Tibial nerve (tissue), 4 donors: ENCODE results near the gene SAFB. TPM values are rescaled to one million over a fixed set of nuclear protein-coding genes. Genes with fewer than 3 reads are reported as not detected.

Source experiments
- DNase-seq, 2 donors: peaks; one replicate each; pipeline ENCODE4 v3.0.0-alpha.2; 2019; ENCODE audit warnings: low spot score in 2 of 2
- H3K27ac ChIP-seq, 4 donors: fragments of 200-600 bp; sonication (generic) in 3 of 4; one replicate each; pipeline ENCODE4 v1.5.1; 2017 to 2019; ENCODE audit warnings: mild to moderate bottlenecking in 1 of 4
- H3K27me3 ChIP-seq, 2 donors: fragments of 200-600 bp; sonication (generic) in 1 of 2; one replicate each; pipeline versions ENCODE4 v1.5.1 to v1.6.0; 2017 to 2019
- H3K36me3 ChIP-seq, 3 donors: fragments of 200-600 bp; sonication (generic); one replicate each; pipeline ENCODE4 v1.5.1; 2018 to 2019
- H3K4me1 ChIP-seq, 4 donors: fragments of 200-600 bp; sonication (generic) in 3 of 4; one replicate each; pipeline ENCODE4 v1.5.1; 2017 to 2019
- H3K4me3 ChIP-seq, 4 donors: fragments of 200-600 bp; sonication (generic) in 3 of 4; one replicate each; pipeline ENCODE4 v1.5.1; 2017 to 2019; ENCODE audit warnings: mild to moderate bottlenecking in 1 of 4, moderate library complexity in 1 of 4
- H3K9me3 ChIP-seq, 4 donors: fragments of 200-600 bp; sonication (generic) in 3 of 4; one replicate each; pipeline ENCODE4 v1.5.1; 2017 to 2019
- EP300 ChIP-seq, 2 donors: sonication (generic); formaldehyde crosslinking; IDR thresholded peaks; one replicate each; pipeline ENCODE4 v1.6.1; 2017; ENCODE audit warnings: antibody characterized with exemption in 2 of 2, mild to moderate bottlenecking in 1 of 2
- POLR2A ChIP-seq, 2 donors: fragments of 450-650 bp; IDR thresholded peaks; one replicate each; pipeline ENCODE4 v1.6.1; 2017; ENCODE audit warnings: antibody characterized with exemption in 2 of 2, mild to moderate bottlenecking in 2 of 2, moderate library complexity in 2 of 2
- WGBS, 2 donors: methylation state at CpG; one replicate each; pipeline ENCODE4 v1.1.5; 2018; 5-methylcytosine and 5-hydroxymethylcytosine counted together
- total RNA-seq, 4 donors: library from RNA; depleted of rRNA; stranded (reverse); fragments of >200 nt; gene quantifications; one replicate each; pipeline ENCODE4 v1.1.0, GENCODE V29; 2016
- TF ChIP-seq, protein P1 (sequence below), 5 experiments: fragments of 200-600 bp in 3 of 5; fragments of 450-650 bp in 2 of 5; sonication (generic) in 3 of 5; IDR thresholded peaks; one replicate each; pipeline ENCODE4 v1.5.1; 2016 to 2019; ENCODE audit warnings: antibody characterized with exemption in 5 of 5, mild to moderate bottlenecking in 3 of 5, moderate library complexity in 2 of 5

SAFB gene
- total RNA-seq, 4 donors from 2014 or later = 121 to 252 (median 129) TPM

DNA sequence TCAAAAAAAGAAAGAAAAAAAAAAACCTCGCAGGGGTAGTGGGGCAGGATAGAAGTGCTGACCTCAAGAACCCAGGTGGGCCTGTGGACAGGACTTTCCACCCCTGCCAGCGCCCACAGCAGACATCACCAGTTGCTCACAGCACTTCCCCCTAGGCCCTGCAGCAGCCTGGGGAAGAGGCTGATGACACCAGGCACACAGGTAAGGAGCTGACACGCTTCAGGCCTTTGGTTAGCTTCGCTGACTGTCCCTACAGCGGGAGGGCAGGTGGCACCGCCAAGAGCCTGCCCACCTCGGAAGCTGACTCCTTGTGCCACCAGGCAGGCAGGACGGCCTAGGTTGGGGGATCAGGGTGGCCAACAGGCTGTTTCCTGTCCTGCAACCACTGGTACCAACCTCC, 88.1 kb downstream of the SAFB start:
- WGBS, 2 donors = 89 to 92% methylated on average over 8 of the region's 8 CpGs
- Histone ChIP-seq H3K27ac (no peak overlapping the region), H3K27me3 (no peaks in the 10 kb centered on the region), H3K9me3 (no peaks in the 10 kb centered on the region), H3K36me3 (peaks cover 2 to 83% (median 27%) of the 10 kb centered on the region in 3 donors), H3K4me1 (peaks cover 0 to 4% (median 0%) of the 10 kb centered on the region in 4 donors), H3K4me3 (no peak overlapping the region)
- TF ChIP-seq, protein P1, sequence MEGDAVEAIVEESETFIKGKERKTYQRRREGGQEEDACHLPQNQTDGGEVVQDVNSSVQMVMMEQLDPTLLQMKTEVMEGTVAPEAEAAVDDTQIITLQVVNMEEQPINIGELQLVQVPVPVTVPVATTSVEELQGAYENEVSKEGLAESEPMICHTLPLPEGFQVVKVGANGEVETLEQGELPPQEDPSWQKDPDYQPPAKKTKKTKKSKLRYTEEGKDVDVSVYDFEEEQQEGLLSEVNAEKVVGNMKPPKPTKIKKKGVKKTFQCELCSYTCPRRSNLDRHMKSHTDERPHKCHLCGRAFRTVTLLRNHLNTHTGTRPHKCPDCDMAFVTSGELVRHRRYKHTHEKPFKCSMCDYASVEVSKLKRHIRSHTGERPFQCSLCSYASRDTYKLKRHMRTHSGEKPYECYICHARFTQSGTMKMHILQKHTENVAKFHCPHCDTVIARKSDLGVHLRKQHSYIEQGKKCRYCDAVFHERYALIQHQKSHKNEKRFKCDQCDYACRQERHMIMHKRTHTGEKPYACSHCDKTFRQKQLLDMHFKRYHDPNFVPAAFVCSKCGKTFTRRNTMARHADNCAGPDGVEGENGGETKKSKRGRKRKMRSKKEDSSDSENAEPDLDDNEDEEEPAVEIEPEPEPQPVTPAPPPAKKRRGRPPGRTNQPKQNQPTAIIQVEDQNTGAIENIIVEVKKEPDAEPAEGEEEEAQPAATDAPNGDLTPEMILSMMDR (IDR thresholded peaks at IDR 0.05) = no peak
- no peak for TF ChIP-seq POLR2A (IDR thresholded peaks at IDR 0.05)
- TF ChIP-seq EP300 (IDR thresholded peaks at IDR 0.05) = no peak
- DNase-seq = no peak

DNA sequence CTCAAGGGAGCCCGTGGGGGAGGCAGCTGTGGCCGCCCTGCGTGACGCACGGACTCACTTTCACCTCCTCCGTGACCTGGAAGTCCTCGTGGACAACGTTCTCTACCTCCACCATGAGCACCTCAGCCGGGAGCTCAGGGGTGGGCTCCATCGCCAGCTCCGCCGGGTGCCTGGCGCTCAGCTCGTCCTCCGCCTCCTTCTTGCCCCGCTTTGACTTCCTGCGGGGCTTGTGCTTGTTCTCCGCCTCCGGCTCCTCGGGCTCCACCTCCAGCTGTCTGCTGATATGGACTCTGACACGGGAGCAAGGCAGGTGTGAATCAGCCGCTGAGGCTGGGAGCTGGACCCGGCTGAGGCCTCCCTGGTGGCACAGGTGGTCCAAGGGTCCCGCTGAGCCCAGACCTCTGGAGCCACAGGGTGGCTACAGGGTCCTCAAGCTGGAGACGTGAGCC, 88.9 kb downstream of the SAFB start:
- no peak overlapping the region for H3K4me3 ChIP-seq
- no peak for TF ChIP-seq EP300 (IDR thresholded peaks at IDR 0.05)
- TF ChIP-seq POLR2A (IDR thresholded peaks at IDR 0.05) = no peak
- TF ChIP-seq, protein P1 (IDR thresholded peaks at IDR 0.05) = no peak
- H3K36me3 ChIP-seq = peaks cover 2 to 76% (median 24%) of the 10 kb centered on the region in 3 donors

DNA sequence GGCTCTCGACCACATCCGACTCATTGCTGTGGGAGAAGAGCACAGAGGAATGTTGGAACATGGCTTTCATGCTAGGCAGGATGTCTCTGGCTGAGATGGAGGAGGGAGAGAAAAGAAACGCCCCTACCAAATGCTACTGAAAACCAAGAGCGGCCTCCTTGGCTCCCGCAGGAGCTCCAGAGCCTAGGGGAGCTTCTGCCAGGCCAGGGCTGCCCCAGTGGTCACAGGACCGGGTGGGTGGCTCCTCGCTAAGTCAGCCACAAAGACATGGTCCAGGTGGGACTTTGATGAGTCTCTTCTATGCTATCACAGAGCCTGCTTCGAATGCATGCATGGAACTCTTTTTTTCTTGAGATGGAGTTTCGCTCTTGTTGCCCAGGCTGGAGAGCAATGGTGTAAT, 90.3 kb downstream of the SAFB start:
- Histone ChIP-seq H3K9me3 (no peaks in the 10 kb centered on the region), H3K36me3 (peaks cover 2 to 66% (median 19%) of the 10 kb centered on the region in 3 donors), H3K4me3 (no peak overlapping the region), H3K27me3 (no peaks in the 10 kb centered on the region), H3K27ac (no peak overlapping the region), H3K4me1 (peaks cover 0 to 25% (median 5%) of the 10 kb centered on the region in 4 donors)
- TF ChIP-seq, protein P1 (IDR thresholded peaks at IDR 0.05) = no peak
- no peak for TF ChIP-seq EP300 (IDR thresholded peaks at IDR 0.05)
- TF ChIP-seq POLR2A (IDR thresholded peaks at IDR 0.05) = no peak
- WGBS, 2 donors = 90 to 92% methylated on average over 7 to 9 of the region's 9 CpGs
- no peak for DNase-seq

More for the DNA sequence above, 88.9 kb downstream of the SAFB start:
- H3K4me1 ChIP-seq = peaks cover 0 to 11% (median 0%) of the 10 kb centered on the region in 4 donors
- no peaks in the 10 kb centered on the region for H3K27me3 ChIP-seq
- no peak for DNase-seq
- no peaks in the 10 kb centered on the region for H3K9me3 ChIP-seq
- H3K27ac ChIP-seq = no peak overlapping the region
- 89 to 91% methylated on average over 24 to 25 of the region's 25 CpGs for WGBS, 2 donors

DNA sequence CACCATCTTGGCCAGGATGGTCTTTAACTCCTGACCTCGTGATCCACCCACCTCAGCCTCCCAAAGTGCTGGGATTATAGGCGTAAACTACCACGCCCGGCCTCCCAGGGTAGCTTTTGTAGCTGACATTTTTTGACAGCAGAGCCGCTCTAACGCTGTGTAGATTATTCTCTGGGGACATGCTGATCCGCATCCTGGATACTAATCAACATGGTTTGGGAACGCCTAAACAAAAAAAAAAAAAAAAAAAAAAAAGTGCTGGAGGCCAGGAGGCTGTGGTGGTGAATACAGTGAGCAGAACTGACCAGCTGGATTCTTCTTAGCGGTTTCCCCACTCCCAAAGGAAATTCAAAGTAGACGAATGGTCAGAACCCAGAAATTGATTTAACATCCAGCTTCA, 91.9 kb downstream of the SAFB start:
- H3K36me3 ChIP-seq = peaks cover 2 to 50% (median 19%) of the 10 kb centered on the region in 3 donors
- no peak overlapping the region for H3K27ac ChIP-seq
- no peaks in the 10 kb centered on the region for H3K9me3 ChIP-seq
- H3K4me1 ChIP-seq = peaks cover 0 to 38% (median 18%) of the 10 kb centered on the region in 4 donors
- no peak for DNase-seq
- TF ChIP-seq, protein P1 (IDR thresholded peaks at IDR 0.05) = no peak
- TF ChIP-seq POLR2A (IDR thresholded peaks at IDR 0.05) (no peak), EP300 (IDR thresholded peaks at IDR 0.05) (no peak)
- H3K4me3 ChIP-seq = no peak overlapping the region
- H3K27me3 ChIP-seq = no peaks in the 10 kb centered on the region
- 76 to 78% methylated on average over 10 of the region's 10 CpGs for WGBS, 2 donors

DNA sequence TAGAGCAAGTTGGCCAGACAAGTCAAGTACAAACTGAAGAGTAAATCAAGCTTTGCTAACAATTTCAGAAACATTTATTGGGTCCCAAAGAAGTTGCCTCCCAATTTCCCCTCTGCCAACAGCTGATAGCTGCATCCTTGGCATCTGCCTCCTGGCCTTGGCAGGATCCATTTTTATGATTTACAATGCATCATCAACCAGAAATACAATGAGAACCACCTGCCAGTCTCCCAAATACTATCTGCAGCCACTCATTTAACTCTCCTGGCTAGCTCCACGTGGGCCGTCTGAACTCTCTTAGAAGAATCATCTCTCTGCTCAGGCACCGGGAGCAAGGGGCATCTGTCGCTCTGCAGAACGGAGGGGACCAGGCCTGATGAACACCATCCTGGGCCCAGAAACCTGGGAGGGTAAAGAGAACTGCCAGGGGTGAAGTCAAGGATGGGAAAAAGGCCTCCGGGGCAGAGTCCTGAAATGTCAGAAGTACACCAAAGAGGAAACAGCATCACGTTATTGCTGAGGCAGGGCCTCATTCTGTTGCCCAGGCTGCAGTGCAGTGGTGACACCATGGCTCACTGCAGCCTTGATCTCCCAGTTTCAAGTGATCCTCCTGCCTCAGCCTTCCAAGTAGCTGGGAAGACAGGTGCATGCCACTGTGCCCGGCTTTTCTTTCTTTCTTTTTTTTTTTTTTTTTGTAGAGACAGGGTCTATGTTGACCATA, 94.5 kb downstream of the SAFB start:
- H3K27me3 ChIP-seq = no peaks in the 10 kb centered on the region
- TF ChIP-seq, protein P1 (IDR thresholded peaks at IDR 0.05) = no peak
- TF ChIP-seq POLR2A (IDR thresholded peaks at IDR 0.05) = no peak
- TF ChIP-seq EP300 (IDR thresholded peaks at IDR 0.05) = no peak
- WGBS, 2 donors = 84 to 85% methylated on average over 8 of the region's 8 CpGs
- H3K27ac ChIP-seq = no peak overlapping the region
- peaks cover 0 to 38% (median 18%) of the 10 kb centered on the region in 4 donors for H3K4me1 ChIP-seq
- peaks cover 0 to 24% (median 0%) of the 10 kb centered on the region in 3 donors for H3K36me3 ChIP-seq
- no peaks in the 10 kb centered on the region for H3K9me3 ChIP-seq
- no peak overlapping the region for H3K4me3 ChIP-seq
- DNase-seq = no peak
